Ishikawa (cell line): ENCODE results near the gene GLIS2.

Source experiments
- CEBPB ChIP-seq: IDR thresholded peaks from 2 replicates; pipeline ENCODE4 v1.6.1; 2012
- CREB1 ChIP-seq: IDR thresholded peaks from 2 replicates; pipeline ENCODE4 v1.6.1; 2012; ENCODE audit warnings: low read depth
- EGR1 ChIP-seq: IDR thresholded peaks from 2 replicates; pipeline ENCODE4 v1.6.1; 2012
- EP300 ChIP-seq: IDR thresholded peaks from 2 replicates; pipeline ENCODE4 v1.6.1; 2012; ENCODE audit warnings: borderline replicate concordance
- FOXM1 ChIP-seq: IDR thresholded peaks from 2 replicates; pipeline ENCODE4 v1.6.1; 2012; ENCODE audit warnings: low read depth, borderline replicate concordance
- NFIC ChIP-seq: IDR thresholded peaks from 2 replicates; pipeline ENCODE4 v1.6.1; 2012
- RAD21 ChIP-seq: IDR thresholded peaks from 2 replicates; pipeline ENCODE4 v1.6.1; 2012; ENCODE audit warnings: low read depth
- TAF1 ChIP-seq: IDR thresholded peaks from 2 replicates; pipeline ENCODE4 v1.6.1; 2012; ENCODE audit warnings: low read depth, mild to moderate bottlenecking
- TCF12 ChIP-seq: IDR thresholded peaks from 2 replicates; pipeline ENCODE4 v1.6.1; 2012; ENCODE audit warnings: low read depth
- TEAD4 ChIP-seq: IDR thresholded peaks from 2 replicates; pipeline ENCODE4 v1.6.1; 2012
- YY1 ChIP-seq: IDR thresholded peaks from 2 replicates; pipeline ENCODE4 v1.6.1; 2012; ENCODE audit warnings: low read depth
- ZBTB7A ChIP-seq: IDR thresholded peaks from 2 replicates; pipeline ENCODE4 v1.6.1; 2012; ENCODE audit warnings: low read depth
- TF ChIP-seq, protein P1 (sequence below): IDR thresholded peaks from 2 replicates; pipeline ENCODE4 v1.6.1; 2012
- TF ChIP-seq, protein P2 (sequence below): IDR thresholded peaks from 2 replicates; pipeline ENCODE4 v1.6.1; 2012; ENCODE audit warnings: low read depth, mild to moderate bottlenecking
- TF ChIP-seq, protein P3 (sequence below): IDR thresholded peaks from 2 replicates; pipeline ENCODE4 v1.6.1; 2012

GLIS2 gene

DNA sequence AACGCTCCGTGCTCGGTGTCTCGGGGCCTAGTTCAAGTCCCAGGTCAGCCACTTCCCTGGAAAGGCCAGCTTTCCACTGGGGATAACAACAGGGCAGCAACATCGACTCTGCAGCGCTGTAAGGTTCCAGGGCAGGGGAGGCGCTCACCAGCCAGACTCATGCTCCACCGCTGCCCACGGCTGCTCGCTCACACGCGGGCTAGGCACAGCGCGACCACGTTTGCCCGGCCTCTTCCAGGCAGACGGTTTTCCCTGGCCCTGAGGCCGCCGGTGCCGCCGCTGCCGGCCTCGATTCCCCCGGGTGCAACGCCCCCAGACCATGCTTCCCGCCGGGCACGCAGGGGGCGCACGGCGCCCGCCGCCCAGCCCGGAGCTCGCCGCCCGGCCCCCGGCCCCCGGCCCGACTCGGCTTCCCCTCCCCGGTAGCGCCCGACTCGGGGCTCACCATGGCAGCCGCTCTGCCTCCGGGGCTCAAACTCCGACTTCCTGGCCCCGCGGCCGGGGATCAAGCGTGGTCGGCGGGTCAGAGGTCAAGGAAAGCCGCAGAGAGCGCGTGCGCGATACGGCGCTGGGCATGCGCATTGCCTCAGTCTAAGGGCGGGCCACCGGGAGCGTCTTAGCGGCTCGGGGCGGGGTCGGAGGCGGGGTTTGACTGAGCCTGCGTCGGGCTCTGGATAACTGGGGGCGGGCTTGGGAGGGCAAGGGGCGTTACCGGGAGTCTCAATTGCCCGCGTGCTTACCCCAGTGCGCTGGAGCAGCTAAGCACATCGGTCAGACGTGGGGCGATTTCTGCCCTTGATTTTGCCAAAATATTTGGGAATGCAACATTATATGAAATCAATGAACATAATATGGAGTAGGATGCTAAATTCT is 35.2 kb downstream of the GLIS2 start, which contains the start of gene PAM16:
Gene PAM16 (minus strand): TSS at position 535 of the 873 bp plus-strand sequence. CDS start 87 bp downstream, at position 448.
- TF ChIP-seq RAD21 (no peak), YY1 (no peak), ZBTB7A (0 out of 2 replicates have a peak, but pooled peaks have one; percentile 25), EGR1 (no peak), TCF12 (no peak), EP300 (no peak), TAF1 (peak; percentile 32; the same call in 1 of the 2 replicates)
- TF ChIP-seq, protein P1, sequence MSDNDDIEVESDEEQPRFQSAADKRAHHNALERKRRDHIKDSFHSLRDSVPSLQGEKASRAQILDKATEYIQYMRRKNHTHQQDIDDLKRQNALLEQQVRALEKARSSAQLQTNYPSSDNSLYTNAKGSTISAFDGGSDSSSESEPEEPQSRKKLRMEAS = peak; percentile 91
- TF ChIP-seq, protein P2, sequence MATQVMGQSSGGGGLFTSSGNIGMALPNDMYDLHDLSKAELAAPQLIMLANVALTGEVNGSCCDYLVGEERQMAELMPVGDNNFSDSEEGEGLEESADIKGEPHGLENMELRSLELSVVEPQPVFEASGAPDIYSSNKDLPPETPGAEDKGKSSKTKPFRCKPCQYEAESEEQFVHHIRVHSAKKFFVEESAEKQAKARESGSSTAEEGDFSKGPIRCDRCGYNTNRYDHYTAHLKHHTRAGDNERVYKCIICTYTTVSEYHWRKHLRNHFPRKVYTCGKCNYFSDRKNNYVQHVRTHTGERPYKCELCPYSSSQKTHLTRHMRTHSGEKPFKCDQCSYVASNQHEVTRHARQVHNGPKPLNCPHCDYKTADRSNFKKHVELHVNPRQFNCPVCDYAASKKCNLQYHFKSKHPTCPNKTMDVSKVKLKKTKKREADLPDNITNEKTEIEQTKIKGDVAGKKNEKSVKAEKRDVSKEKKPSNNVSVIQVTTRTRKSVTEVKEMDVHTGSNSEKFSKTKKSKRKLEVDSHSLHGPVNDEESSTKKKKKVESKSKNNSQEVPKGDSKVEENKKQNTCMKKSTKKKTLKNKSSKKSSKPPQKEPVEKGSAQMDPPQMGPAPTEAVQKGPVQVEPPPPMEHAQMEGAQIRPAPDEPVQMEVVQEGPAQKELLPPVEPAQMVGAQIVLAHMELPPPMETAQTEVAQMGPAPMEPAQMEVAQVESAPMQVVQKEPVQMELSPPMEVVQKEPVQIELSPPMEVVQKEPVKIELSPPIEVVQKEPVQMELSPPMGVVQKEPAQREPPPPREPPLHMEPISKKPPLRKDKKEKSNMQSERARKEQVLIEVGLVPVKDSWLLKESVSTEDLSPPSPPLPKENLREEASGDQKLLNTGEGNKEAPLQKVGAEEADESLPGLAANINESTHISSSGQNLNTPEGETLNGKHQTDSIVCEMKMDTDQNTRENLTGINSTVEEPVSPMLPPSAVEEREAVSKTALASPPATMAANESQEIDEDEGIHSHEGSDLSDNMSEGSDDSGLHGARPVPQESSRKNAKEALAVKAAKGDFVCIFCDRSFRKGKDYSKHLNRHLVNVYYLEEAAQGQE = no peak

DNA sequence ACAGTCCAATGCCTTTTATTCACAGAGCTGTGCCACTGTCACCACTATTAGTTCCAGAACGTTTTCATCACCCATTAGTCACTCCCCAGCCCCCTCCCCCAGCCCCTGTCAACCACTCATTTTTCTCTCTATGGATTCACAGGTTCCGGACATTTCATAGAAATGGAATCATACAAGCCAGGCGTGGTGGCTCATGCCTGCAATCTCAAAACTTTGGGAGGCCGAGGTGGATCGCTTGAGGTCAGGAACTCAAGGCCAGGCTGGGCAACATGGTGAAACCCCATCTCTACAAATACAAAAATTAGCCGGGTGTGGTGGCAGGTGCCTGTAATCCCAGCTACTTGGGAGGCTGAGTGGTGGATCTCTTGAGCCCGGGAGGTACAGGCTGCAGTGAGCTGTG is 36.0 kb downstream of the GLIS2 start:
- TF ChIP-seq TAF1 (no peak), FOXM1 (no peak), CREB1 (no peak), YY1 (no peak), CEBPB (no peak)

DNA sequence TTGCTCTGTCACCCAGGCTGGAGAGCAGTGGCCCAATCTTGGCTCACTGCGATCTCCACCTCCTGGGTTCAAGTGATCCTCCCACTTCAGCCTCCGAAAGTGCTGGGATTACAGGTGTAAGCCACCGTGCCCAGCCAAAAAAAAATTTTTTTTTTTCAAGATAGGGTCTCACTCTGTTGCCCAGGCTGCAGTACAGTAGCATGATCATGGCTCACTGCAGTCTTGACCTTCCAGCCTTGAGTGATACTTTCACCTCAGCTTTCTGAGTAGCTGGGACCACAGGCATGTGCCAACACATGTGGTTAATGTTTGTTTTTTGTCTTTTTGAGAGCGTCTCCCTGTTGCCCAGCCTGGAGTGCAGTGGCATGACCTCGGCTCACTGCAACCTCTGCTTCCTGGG is 37.0 kb downstream of the GLIS2 start:
- TF ChIP-seq, protein P2 = no peak
- TF ChIP-seq EGR1 (no peak), ZBTB7A (no peak)

DNA sequence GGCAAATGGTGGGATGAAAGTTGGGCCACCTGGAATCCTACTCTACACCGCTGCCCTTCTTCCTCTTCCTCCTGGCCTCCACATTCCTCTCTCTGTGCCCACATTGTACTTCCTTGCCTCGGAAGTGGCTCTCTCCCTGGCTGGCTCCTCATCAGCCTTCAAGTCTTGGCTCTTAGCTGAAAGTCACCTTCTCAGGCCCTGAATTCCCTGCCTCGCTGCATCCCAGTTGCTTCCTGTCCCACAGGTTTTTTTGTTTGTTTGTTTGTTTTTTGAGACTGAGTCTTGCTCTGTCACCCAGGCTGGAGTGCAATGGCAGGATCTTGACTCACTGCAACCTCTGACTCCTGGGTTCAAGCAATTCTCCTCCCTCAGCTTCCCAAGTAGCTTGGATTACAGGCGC is 37.8 kb downstream of the GLIS2 start:
- TF ChIP-seq, protein P3, sequence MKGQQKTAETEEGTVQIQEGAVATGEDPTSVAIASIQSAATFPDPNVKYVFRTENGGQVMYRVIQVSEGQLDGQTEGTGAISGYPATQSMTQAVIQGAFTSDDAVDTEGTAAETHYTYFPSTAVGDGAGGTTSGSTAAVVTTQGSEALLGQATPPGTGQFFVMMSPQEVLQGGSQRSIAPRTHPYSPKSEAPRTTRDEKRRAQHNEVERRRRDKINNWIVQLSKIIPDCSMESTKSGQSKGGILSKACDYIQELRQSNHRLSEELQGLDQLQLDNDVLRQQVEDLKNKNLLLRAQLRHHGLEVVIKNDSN = no peak
- TF ChIP-seq CREB1 = no peak
- TF ChIP-seq YY1 = no peak
- TF ChIP-seq TEAD4 = no peak
- TF ChIP-seq ZBTB7A = no peak
- TF ChIP-seq, protein P1 = no peak
- no peak for TF ChIP-seq FOXM1

DNA sequence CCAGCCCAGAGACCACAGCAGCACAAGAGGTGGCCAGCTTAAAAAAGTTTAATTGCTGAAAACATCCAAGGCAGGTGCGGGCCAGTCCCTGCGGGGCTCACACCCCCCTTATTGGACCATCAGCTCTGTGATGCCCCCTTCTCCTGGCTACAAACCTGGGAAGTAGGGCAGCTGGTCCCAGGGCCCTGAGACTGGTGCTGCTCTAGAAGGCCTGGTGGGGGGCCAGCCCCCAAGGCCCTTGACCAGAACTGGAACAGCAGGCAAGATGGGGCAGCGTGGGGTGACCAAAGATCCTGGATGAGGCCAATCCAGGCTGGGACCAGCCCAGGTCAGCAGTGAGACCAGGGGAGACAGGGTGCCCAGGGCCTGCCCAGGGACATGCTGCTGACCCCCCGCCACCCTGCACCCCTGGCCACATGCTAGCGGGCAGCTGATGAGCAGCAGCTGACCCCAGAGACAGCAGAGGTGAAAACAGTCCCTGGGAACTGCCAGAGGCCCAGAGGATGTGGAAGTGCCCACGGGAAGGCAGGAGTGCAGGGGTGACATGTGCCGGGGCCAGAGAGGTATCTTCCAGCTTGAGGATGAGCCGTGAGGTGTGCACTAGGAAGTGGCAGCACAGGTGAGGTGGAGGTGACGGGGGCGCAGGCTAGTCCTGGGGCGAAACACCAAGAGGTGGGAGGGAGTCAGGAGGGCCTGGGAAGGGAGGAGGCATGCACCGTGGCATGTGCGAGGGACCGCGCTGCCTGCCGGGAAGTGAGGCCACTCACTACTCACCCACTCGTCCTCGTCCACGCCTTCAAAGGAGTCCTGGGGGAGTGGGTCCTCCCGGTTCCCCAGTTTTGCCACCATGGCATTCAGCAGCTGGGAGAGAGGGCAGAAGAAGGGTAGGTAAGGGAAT is 38.9 kb downstream of the GLIS2 start:
- TF ChIP-seq TCF12 = no peak
- TF ChIP-seq, protein P1 = no peak
- no peak for TF ChIP-seq NFIC
- TF ChIP-seq EP300 = no peak
- TF ChIP-seq, protein P2 = no peak
- no peak for TF ChIP-seq TEAD4
- no peak for TF ChIP-seq CEBPB
- no peak for TF ChIP-seq TAF1
- TF ChIP-seq EGR1 = no peak
- TF ChIP-seq FOXM1 = no peak
- no peak for TF ChIP-seq CREB1
- no peak for TF ChIP-seq ZBTB7A
- TF ChIP-seq YY1 = no peak
- TF ChIP-seq, protein P3 = no peak
- TF ChIP-seq RAD21 = no peak
